Astrocyte (in vitro differentiated cells and primary cell): ENCODE data around the gene MLH1. TPM values are rescaled to one million over a fixed set of nuclear protein-coding genes. Genes with fewer than 3 reads are reported as not detected.
A peak's percentile ranks its signal among the peaks of the same experiment; 100 is the strongest.

ENCODE experiments used
- DNase-seq: peaks from one replicate; pipeline ENCODE4 v3.0.0-alpha.2; 2010; ENCODE audit warnings: low read depth
- FAIRE-seq: peaks from 2 replicates; lab custom pipeline; 2011; peaks lifted over from hg19 to GRCh38; lab: Jason Lieb, UNC
- H2AFZ ChIP-seq: 2 replicates; pipeline ENCODE4 v1.6.0; 2012; ENCODE audit warnings: low read depth, low read length, inconsistent platforms
- H3K27ac ChIP-seq: 2 replicates; pipeline ENCODE4 v1.5.1; 2011; ENCODE audit warnings: low read depth, low read length, inconsistent platforms
- H3K27me3 ChIP-seq: 2 replicates; pipeline ENCODE4 v1.6.0; 2011; ENCODE audit warnings: low read length, inconsistent platforms; ENCODE audit not compliant: insufficient read depth
- H3K36me3 ChIP-seq: 2 replicates; pipeline ENCODE4 v1.5.1; 2011; ENCODE audit warnings: low read length, inconsistent platforms; ENCODE audit not compliant: insufficient read depth
- H3K4me1 ChIP-seq: 2 replicates; pipeline ENCODE4 v1.5.1; 2011; ENCODE audit warnings: low read length, inconsistent platforms; ENCODE audit not compliant: insufficient read depth
- H3K4me2 ChIP-seq: 2 replicates; pipeline ENCODE4 v1.6.0; 2012; ENCODE audit warnings: low read length, inconsistent platforms
- H3K4me3 ChIP-seq: 2 replicates; pipeline ENCODE4 v1.5.1; 2011; ENCODE audit warnings: low read depth, mild to moderate bottlenecking, low read length, inconsistent platforms; ENCODE audit not compliant: insufficient read depth
- H3K79me2 ChIP-seq: 2 replicates; pipeline ENCODE4 v1.6.0; 2012; ENCODE audit warnings: mild to moderate bottlenecking, low read length, inconsistent platforms; ENCODE audit not compliant: insufficient read depth
- H3K9ac ChIP-seq: 2 replicates; pipeline ENCODE4 v1.6.0; 2012; ENCODE audit warnings: mild to moderate bottlenecking, low read length, inconsistent platforms
- H3K9me3 ChIP-seq: 2 replicates; pipeline ENCODE4 v1.5.1; 2012; ENCODE audit warnings: low read depth, mild to moderate bottlenecking, low read length, inconsistent platforms; ENCODE audit not compliant: insufficient read depth
- H4K20me1 ChIP-seq: 2 replicates; pipeline ENCODE4 v1.6.0; 2012; ENCODE audit warnings: low read length, inconsistent platforms; ENCODE audit not compliant: insufficient read depth
- H3K27ac Mint-ChIP-seq: one replicate; pipeline ENCODE4 v1.8.0; 2021; ENCODE audit warnings: mild to moderate bottlenecking, mixed read lengths; ENCODE audit not compliant: unreplicated experiment
- H3K27me3 Mint-ChIP-seq: one replicate; pipeline ENCODE4 v1.8.0; 2021; ENCODE audit warnings: low read depth, mixed read lengths; ENCODE audit not compliant: unreplicated experiment
- H3K36me3 Mint-ChIP-seq: one replicate; pipeline ENCODE4 v1.8.0; 2021; ENCODE audit warnings: low read depth, mixed read lengths; ENCODE audit not compliant: unreplicated experiment
- H3K4me1 Mint-ChIP-seq: one replicate; pipeline ENCODE4 v1.8.0; 2021; ENCODE audit warnings: low read depth, mixed read lengths; ENCODE audit not compliant: unreplicated experiment
- H3K4me3 Mint-ChIP-seq: one replicate; pipeline ENCODE4 v1.8.0; 2021; ENCODE audit warnings: mild to moderate bottlenecking, moderate library complexity, mixed read lengths; ENCODE audit not compliant: unreplicated experiment
- H3K9me3 Mint-ChIP-seq: one replicate; pipeline ENCODE4 v1.8.0; 2021; ENCODE audit warnings: mild to moderate bottlenecking, mixed read lengths; ENCODE audit not compliant: unreplicated experiment
- CTCF ChIP-seq: IDR thresholded peaks from 2 replicates; pipeline ENCODE4 v1.5.1; 2011; ENCODE audit warnings: low read depth, mild to moderate bottlenecking, inconsistent platforms, low read length, moderate library complexity; ENCODE audit not compliant: insufficient read depth
- EZH2 ChIP-seq: IDR thresholded peaks from 2 replicates; pipeline ENCODE4 v1.6.1; 2012; ENCODE audit warnings: mild to moderate bottlenecking, low read length, inconsistent platforms; ENCODE audit not compliant: insufficient read depth
- total RNA-seq: library from RNA; stranded (reverse); gene quantifications from 2 replicates; pipeline ENCODE4 v1.2.1, GENCODE V29; 2021

Gene MLH1
- total RNA-seq, 1 donor from 2014 or later: 32.0 TPM

- no peak for FAIRE-seq
- H3K9ac ChIP-seq: no peak overlapping the region
Observed at GRCh38 chr3:37082317-37082716, 89.0 kb downstream of the MLH1 start.

GRCh38 chr3:37086918-37087317 lies 93.6 kb downstream of the MLH1 start:
- Histone ChIP-seq H4K20me1 (peaks cover 3% of the 10 kb centered on the region), H2AFZ (no peak overlapping the region), H3K79me2 (no peaks in the 10 kb centered on the region), H3K27ac (no peak overlapping the region), H3K4me3 (no peak overlapping the region), H3K27me3 (no peaks in the 10 kb centered on the region), H3K36me3 (peaks cover 22% of the 10 kb centered on the region), H3K4me2 (no peak overlapping the region), H3K9me3 (no peaks in the 10 kb centered on the region), H3K9ac (no peak overlapping the region), H3K4me1 (no peaks in the 10 kb centered on the region)
- FAIRE-seq (no peak), DNase-seq (no peak)
- H3K4me1 Mint-ChIP-seq: peaks cover 3% of the 10 kb centered on the region
- peaks cover 3% of the 10 kb centered on the region for H3K36me3 Mint-ChIP-seq
- TF ChIP-seq EZH2 (no peak), CTCF (no peak)
- no peaks in the 10 kb centered on the region for H3K27me3 Mint-ChIP-seq
- no peaks in the 10 kb centered on the region for H3K9me3 Mint-ChIP-seq
- no peak overlapping the region for H3K4me3 Mint-ChIP-seq
- H3K27ac Mint-ChIP-seq: peak overlapping the region; percentile 6

More at GRCh38 chr3:37082317-37082716, 89.0 kb downstream of the MLH1 start:
- DNase-seq: no peak
- H3K4me3 Mint-ChIP-seq: no peak overlapping the region
- H3K4me1 ChIP-seq: no peaks in the 10 kb centered on the region
- no peaks in the 10 kb centered on the region for H3K79me2 ChIP-seq
- peaks cover 3% of the 10 kb centered on the region for H4K20me1 ChIP-seq
- no peak overlapping the region for H3K4me2 ChIP-seq
- peak overlapping the region; percentile 1 for H3K27ac Mint-ChIP-seq
- H3K27me3 Mint-ChIP-seq: no peaks in the 10 kb centered on the region
- TF ChIP-seq CTCF (no peak), EZH2 (no peak)
- no peaks in the 10 kb centered on the region for H3K9me3 ChIP-seq
- H3K4me1 Mint-ChIP-seq: peaks cover 3% of the 10 kb centered on the region
- H2AFZ ChIP-seq: no peak overlapping the region
- H3K36me3 ChIP-seq: peaks cover 14% of the 10 kb centered on the region
- H3K9me3 Mint-ChIP-seq: no peaks in the 10 kb centered on the region
- H3K36me3 Mint-ChIP-seq: peaks cover 6% of the 10 kb centered on the region
- no peaks in the 10 kb centered on the region for H3K27me3 ChIP-seq
- H3K4me3 ChIP-seq: no peak overlapping the region
- H3K27ac ChIP-seq: no peak overlapping the region

GRCh38 chr3:37087870-37088269 lies 94.6 kb downstream of the MLH1 start:
- Histone ChIP-seq H3K9me3 (no peaks in the 10 kb centered on the region), H3K79me2 (no peaks in the 10 kb centered on the region), H3K9ac (no peak overlapping the region), H3K36me3 (peaks cover 15% of the 10 kb centered on the region), H3K27me3 (no peaks in the 10 kb centered on the region), H2AFZ (no peak overlapping the region), H3K27ac (no peak overlapping the region), H3K4me1 (no peaks in the 10 kb centered on the region), H4K20me1 (peaks cover 3% of the 10 kb centered on the region), H3K4me2 (no peak overlapping the region), H3K4me3 (no peak overlapping the region)
- FAIRE-seq: no peak
- Mint-ChIP-seq H3K36me3 (peaks cover 3% of the 10 kb centered on the region), H3K27me3 (no peaks in the 10 kb centered on the region), H3K4me3 (no peak overlapping the region), H3K27ac (no peak overlapping the region), H3K4me1 (peaks cover 3% of the 10 kb centered on the region), H3K9me3 (no peaks in the 10 kb centered on the region)
- TF ChIP-seq CTCF (no peak), EZH2 (no peak)
- DNase-seq: no peak
